Immature natural killer cell (primary cell): ENCODE data around the gene TGFBR1. TPM values are rescaled to one million over a fixed set of nuclear protein-coding genes. Genes with fewer than 3 reads are reported as not detected.
A peak's percentile ranks its signal among the peaks of the same experiment; 100 is the strongest.

Experiments
- DNase-seq, 3 donors: peaks; one replicate each; pipeline ENCODE4 v3.0.0; 2022; ENCODE audit warnings: mixed read lengths in 1 of 3
- H3K27ac Mint-ChIP-seq, 6 donors: one replicate each; pipeline ENCODE4 v1.8.0; 2020; ENCODE audit warnings: mixed read lengths in 6 of 6, mild to moderate bottlenecking in 5 of 6, inconsistent platforms in 4 of 6, moderate library complexity in 3 of 6
- H3K27me3 Mint-ChIP-seq, 3 donors: one replicate each; pipeline ENCODE4 v1.8.0; 2020 to 2021; ENCODE audit warnings: low read depth in 3 of 3, mild to moderate bottlenecking in 3 of 3, mixed read lengths in 3 of 3, moderate library complexity in 3 of 3, inconsistent platforms in 1 of 3
- H3K36me3 Mint-ChIP-seq, 3 donors: one replicate each; pipeline ENCODE4 v1.8.0; 2020; ENCODE audit warnings: mixed read lengths in 3 of 3, inconsistent platforms in 2 of 3, mild to moderate bottlenecking in 2 of 3
- H3K4me1 Mint-ChIP-seq, 2 donors: one replicate each; pipeline ENCODE4 v1.8.0; 2020; ENCODE audit warnings: inconsistent platforms in 2 of 2, mild to moderate bottlenecking in 2 of 2, mixed read lengths in 2 of 2, moderate library complexity in 1 of 2
- H3K4me3 Mint-ChIP-seq, 5 donors: one replicate each; pipeline ENCODE4 v1.8.0; 2020; ENCODE audit warnings: mild to moderate bottlenecking in 5 of 5, mixed read lengths in 5 of 5, inconsistent platforms in 3 of 5, moderate library complexity in 3 of 5
- H3K9me3 Mint-ChIP-seq, 6 donors: one replicate each; pipeline ENCODE4 v1.8.0; 2020; ENCODE audit warnings: mild to moderate bottlenecking in 6 of 6, mixed read lengths in 6 of 6, inconsistent platforms in 4 of 6, moderate library complexity in 3 of 6
- polyA plus RNA-seq, 3 donors: library from polyadenylated mRNA; unstranded; fragments of 300-500 nt; fragmentation: Illumina TruSeq; gene quantifications; one replicate each; pipeline ENCODE4 v1.2.3, GENCODE V29; 2021

Gene TGFBR1
- polyA plus RNA-seq, 3 donors from 2014 or later = 34.2 to 71.0 (median 67.8) TPM

DNA sequence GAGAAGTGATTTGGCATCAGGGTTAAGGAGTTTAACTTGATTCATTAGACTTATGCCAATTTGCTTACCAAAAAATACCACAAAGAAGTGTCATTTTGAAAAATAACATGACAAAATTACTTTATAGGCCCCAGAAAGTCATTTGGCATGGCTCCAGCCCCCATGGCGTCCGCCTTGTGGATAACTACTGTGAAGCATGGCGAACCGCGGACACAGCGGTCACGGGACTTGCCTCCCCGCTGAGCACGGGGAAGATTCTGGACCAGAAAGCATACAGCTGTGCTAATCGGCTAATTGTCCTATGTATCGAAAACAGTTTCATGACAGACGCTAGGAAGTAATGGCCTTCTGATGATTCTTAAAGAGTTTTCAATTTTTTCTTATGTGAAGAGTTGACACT lies 35.4 kb upstream of the TGFBR1 start:
- Mint-ChIP-seq H3K27ac (peak overlapping the region; percentile 73 to 95 (median 94)), H3K4me3 (peak overlapping the region; percentile 55 to 74 (median 67)), H3K36me3 (peaks cover 15 to 21% (median 16%) of the 10 kb centered on the region in 3 donors)

DNA sequence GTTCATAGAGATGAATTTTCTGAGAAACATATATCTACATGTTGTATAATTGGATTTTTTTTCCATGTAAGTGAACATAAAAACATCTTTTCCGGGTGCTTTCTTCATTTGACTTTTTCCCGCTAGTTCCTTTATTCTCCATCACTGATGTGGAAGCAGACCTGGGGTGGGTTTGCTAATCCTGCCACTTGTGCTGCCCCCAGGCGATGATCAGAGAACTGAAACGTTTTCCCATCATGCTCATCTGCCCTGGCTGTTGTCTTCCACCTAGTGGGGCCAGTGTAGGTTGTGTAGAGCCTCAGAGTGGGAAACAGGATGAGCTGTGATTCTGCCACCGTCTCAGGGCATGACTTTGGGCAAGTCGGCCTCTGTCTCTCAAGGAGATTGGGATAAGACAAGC lies 34.2 kb upstream of the TGFBR1 start:
- Mint-ChIP-seq H3K4me3 (peak overlapping the region in 3 of 5 donors; percentile 2 to 27 (median 19)), H3K9me3 (no peaks in the 10 kb centered on the region), H3K27me3 (peaks cover 0 to 7% (median 0%) of the 10 kb centered on the region in 3 donors), H3K4me1 (peaks cover 82 to 96% of the 10 kb centered on the region in 2 donors), H3K27ac (peak overlapping the region; percentile 24 to 89 (median 68)), H3K36me3 (peaks cover 9 to 15% (median 14%) of the 10 kb centered on the region in 3 donors)
- DNase-seq = no peak

More for the DNA sequence above, 35.4 kb upstream of the TGFBR1 start:
- DNase-seq = no peak
- Mint-ChIP-seq H3K4me1 (peaks cover 79 to 96% of the 10 kb centered on the region in 2 donors), H3K9me3 (no peaks in the 10 kb centered on the region), H3K27me3 (peaks cover 0 to 7% (median 2%) of the 10 kb centered on the region in 3 donors)

GRCh38 chr9:99071313-99072039 lies 33.4 kb upstream of the TGFBR1 start:
- Mint-ChIP-seq H3K27ac (peak overlapping the region; percentile 24 to 89 (median 74)), H3K4me3 (peak overlapping the region in 3 of 5 donors; percentile 15 to 52 (median 46)), H3K4me1 (peaks cover 84 to 100% of the 10 kb centered on the region in 2 donors), H3K9me3 (no peaks in the 10 kb centered on the region), H3K27me3 (peaks cover 0 to 2% (median 0%) of the 10 kb centered on the region in 3 donors), H3K36me3 (peaks cover 9 to 15% (median 10%) of the 10 kb centered on the region in 3 donors)
- DNase-seq = no peak

- DNase-seq = no peak
- Mint-ChIP-seq H3K27me3 (peaks cover 0 to 3% (median 2%) of the 10 kb centered on the region in 3 donors), H3K4me1 (peaks cover 90 to 100% of the 10 kb centered on the region in 2 donors), H3K36me3 (peaks cover 9 to 11% (median 10%) of the 10 kb centered on the region in 3 donors), H3K9me3 (no peaks in the 10 kb centered on the region), H3K27ac (peak overlapping the region in 5 of 6 donors; percentile 24 to 83 (median 55)), H3K4me3 (no peak overlapping the region)
These were observed 32.9 kb upstream of the TGFBR1 start for GRCh38 chr9:99072040-99072394.

DNA sequence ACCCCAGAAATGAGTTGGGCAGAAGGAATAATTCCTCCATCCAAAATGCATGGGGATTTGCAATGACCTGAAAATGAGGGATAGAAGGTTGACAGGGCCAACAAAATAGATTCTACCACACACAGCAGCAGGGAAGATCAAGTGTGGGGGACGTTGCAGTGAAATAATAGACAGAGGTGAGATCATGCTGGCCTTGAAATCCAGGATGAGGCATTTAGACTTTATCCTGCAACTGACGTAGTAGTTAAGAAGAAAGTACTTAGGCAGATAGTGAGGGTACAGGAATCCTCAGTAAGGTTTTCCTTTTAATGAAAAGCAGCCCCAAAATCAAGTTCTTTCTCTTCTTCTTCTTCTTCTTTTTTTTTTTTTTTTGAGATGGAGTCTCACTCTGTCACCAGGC lies 31.6 kb upstream of the TGFBR1 start:
- no peak for DNase-seq
- peaks cover 6 to 10% (median 9%) of the 10 kb centered on the region in 3 donors for H3K36me3 Mint-ChIP-seq
- no peaks in the 10 kb centered on the region for H3K9me3 Mint-ChIP-seq
- no peak overlapping the region for H3K4me3 Mint-ChIP-seq
- peaks cover 92 to 100% of the 10 kb centered on the region in 2 donors for H3K4me1 Mint-ChIP-seq
- peaks cover 0 to 3% (median 2%) of the 10 kb centered on the region in 3 donors for H3K27me3 Mint-ChIP-seq
- peak overlapping the region in 4 of 6 donors; percentile 15 to 61 (median 32) for H3K27ac Mint-ChIP-seq

GRCh38 chr9:99073985-99074901 lies 30.7 kb upstream of the TGFBR1 start:
- no peaks in the 10 kb centered on the region for H3K9me3 Mint-ChIP-seq
- peaks cover 92 to 100% of the 10 kb centered on the region in 2 donors for H3K4me1 Mint-ChIP-seq
- H3K4me3 Mint-ChIP-seq = no peak overlapping the region
- peaks cover 1 to 6% (median 2%) of the 10 kb centered on the region in 3 donors for H3K36me3 Mint-ChIP-seq
- no peak for DNase-seq
- peaks cover 0 to 3% (median under 1%) of the 10 kb centered on the region in 3 donors for H3K27me3 Mint-ChIP-seq
- peak overlapping the region in 5 of 6 donors; percentile 14 to 89 (median 62) for H3K27ac Mint-ChIP-seq

DNA sequence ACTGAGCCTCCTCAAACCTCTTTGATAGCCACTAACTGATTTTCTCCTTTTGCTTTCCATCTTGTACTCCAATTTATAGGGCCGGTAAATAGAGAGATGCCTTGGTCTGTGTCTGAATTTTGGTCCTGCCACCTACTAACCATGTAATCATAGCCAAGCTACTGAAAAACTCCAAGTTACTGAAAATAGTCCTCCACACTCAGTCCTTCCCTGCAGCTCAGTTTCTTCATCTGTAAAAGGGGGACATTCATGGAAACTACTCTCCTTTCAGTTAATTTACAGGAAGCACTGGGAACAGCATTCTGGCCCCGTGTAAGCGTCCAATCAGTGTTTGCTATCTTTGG lies 30.0 kb upstream of the TGFBR1 start:
- Mint-ChIP-seq H3K9me3 (no peaks in the 10 kb centered on the region), H3K27ac (peak overlapping the region; percentile 11 to 89 (median 66)), H3K27me3 (peaks cover 0 to 3% (median 0%) of the 10 kb centered on the region in 3 donors), H3K4me3 (no peak overlapping the region), H3K36me3 (peaks cover 0 to 3% (median 0%) of the 10 kb centered on the region in 3 donors), H3K4me1 (peaks cover 88 to 100% of the 10 kb centered on the region in 2 donors)
- DNase-seq = no peak

GRCh38 chr9:99075246-99075912 lies 29.5 kb upstream of the TGFBR1 start:
- Mint-ChIP-seq H3K36me3 (peaks cover 0 to 3% (median 0%) of the 10 kb centered on the region in 3 donors), H3K27me3 (peaks cover 0 to 3% (median 0%) of the 10 kb centered on the region in 3 donors), H3K4me1 (peaks cover 85 to 95% of the 10 kb centered on the region in 2 donors), H3K9me3 (no peaks in the 10 kb centered on the region), H3K27ac (peak overlapping the region; percentile 11 to 89 (median 46)), H3K4me3 (peak overlapping the region in 2 of 5 donors; percentile 11 to 20)
- no peak for DNase-seq

DNA sequence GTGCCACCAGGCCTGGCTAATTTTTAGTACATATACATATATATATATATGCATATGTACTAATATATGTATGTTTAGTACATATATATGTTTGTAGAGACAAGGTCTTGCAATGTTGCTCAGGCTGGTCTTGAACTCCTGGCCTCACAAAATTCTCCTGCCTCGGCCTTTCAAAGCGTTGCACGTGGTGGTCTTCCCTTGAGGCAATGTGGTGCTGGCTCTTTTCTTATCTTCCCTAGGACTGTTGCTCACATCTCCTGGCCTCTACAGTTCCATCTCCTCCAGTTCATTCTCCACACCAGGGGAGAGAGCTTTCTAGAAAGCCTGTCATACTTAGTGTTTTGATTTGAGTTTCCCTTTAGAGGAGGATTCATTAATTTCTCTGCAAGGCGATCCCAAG lies 28.9 kb upstream of the TGFBR1 start:
- Mint-ChIP-seq H3K36me3 (peaks cover 0 to 3% (median 0%) of the 10 kb centered on the region in 3 donors), H3K27me3 (peaks cover 0 to 3% (median 0%) of the 10 kb centered on the region in 3 donors), H3K4me1 (peaks cover 80 to 93% of the 10 kb centered on the region in 2 donors), H3K4me3 (peak overlapping the region; percentile 54 to 79 (median 66)), H3K27ac (peak overlapping the region; percentile 85 to 92 (median 88)), H3K9me3 (no peaks in the 10 kb centered on the region)
- DNase-seq = no peak

DNA sequence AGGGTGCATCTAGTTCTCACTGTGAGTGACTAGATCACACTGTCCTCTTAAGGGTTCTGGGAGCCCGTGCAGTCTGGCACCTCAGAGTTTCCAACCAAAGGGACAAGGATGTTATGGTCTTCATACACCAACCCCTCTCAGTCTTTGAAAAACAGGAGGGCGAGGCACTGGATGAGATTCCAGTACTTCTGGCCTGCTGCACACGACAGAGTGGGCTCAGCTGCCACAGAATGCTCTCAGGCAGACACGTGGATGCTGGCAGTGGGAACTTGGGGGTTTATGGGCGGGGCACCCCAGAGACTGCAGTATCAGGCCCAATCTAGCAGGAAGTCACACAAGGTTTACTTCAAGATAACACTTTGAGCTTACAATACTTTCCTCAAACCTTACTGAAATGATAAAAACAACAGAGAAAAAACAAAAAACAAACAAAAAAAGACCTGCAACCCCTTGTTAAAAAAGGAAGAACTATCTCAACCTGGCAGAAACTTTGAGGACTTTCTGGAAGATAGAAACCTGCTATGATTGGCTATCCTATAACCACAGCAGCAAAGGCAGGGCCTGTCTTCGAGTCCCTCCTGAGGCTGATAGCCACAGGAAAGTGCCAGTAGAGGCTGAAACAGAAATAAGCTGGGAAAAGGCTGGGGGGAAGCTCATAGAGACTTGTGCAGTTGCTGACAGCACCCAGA lies 28.3 kb upstream of the TGFBR1 start:
- peak overlapping the region; percentile 54 to 79 (median 66) for H3K4me3 Mint-ChIP-seq
- H3K27me3 Mint-ChIP-seq = peaks cover 0 to 3% (median 0%) of the 10 kb centered on the region in 3 donors
- peaks cover 0 to 3% (median 0%) of the 10 kb centered on the region in 3 donors for H3K36me3 Mint-ChIP-seq
- H3K4me1 Mint-ChIP-seq = peaks cover 76 to 90% of the 10 kb centered on the region in 2 donors
- no peaks in the 10 kb centered on the region for H3K9me3 Mint-ChIP-seq
- peak; percentile 78 to 81 (median 79) for DNase-seq
- peak overlapping the region; percentile 85 to 92 (median 88) for H3K27ac Mint-ChIP-seq

GRCh38 chr9:99078717-99079116 lies 26.2 kb upstream of the TGFBR1 start:
- Mint-ChIP-seq H3K27me3 (peaks cover 0 to 3% (median 3%) of the 10 kb centered on the region in 3 donors), H3K9me3 (no peaks in the 10 kb centered on the region), H3K27ac (peak overlapping the region; percentile 56 to 85 (median 70)), H3K4me3 (peak overlapping the region in 3 of 5 donors; percentile 25 to 36 (median 29)), H3K4me1 (peaks cover 57 to 82% of the 10 kb centered on the region in 2 donors), H3K36me3 (no peaks in the 10 kb centered on the region)
- no peak for DNase-seq

GRCh38 chr9:99079542-99079941 lies 25.4 kb upstream of the TGFBR1 start:
- no peaks in the 10 kb centered on the region for H3K9me3 Mint-ChIP-seq
- no peak overlapping the region for H3K4me3 Mint-ChIP-seq
- no peaks in the 10 kb centered on the region for H3K36me3 Mint-ChIP-seq
- DNase-seq = no peak
- H3K27me3 Mint-ChIP-seq = peaks cover 0 to 3% (median 3%) of the 10 kb centered on the region in 3 donors
- peaks cover 50 to 74% of the 10 kb centered on the region in 2 donors for H3K4me1 Mint-ChIP-seq
- H3K27ac Mint-ChIP-seq = peak overlapping the region in 5 of 6 donors; percentile 37 to 85 (median 69)
